K562 (cell line): ENCODE data around the gene NECAP2. TPM values are rescaled to one million over a fixed set of nuclear protein-coding genes. Genes with fewer than 3 reads are reported as not detected.

Source experiments
- CBX1 ChIP-seq: sonication (generic); IDR thresholded peaks from 2 replicates; pipeline ENCODE4 v1.6.1; 2016; ENCODE audit warnings: antibody characterized with exemption, low read depth, mild to moderate bottlenecking
- CREB5 ChIP-seq: fragments of 250-450 bp; sonication (Bioruptor Pico); IDR thresholded peaks from 2 replicates; pipeline ENCODE4 v1.5.0; 2020; ENCODE audit warnings: mild to moderate bottlenecking
- ETS1 ChIP-seq: conservative IDR thresholded peaks from 2 replicates; pipeline ENCODE4 v1.6.1; 2011; ENCODE audit warnings: low read depth, mild to moderate bottlenecking, low read length; ENCODE audit not compliant: control insufficient read depth
- FUS ChIP-seq: fragments of 200-400 bp; formaldehyde crosslinking; optimal IDR thresholded peaks from 2 replicates; pipeline ENCODE3; 2017; ENCODE audit warnings: low read depth, low read length
- ID3 ChIP-seq, 2 experiments: fragments of 250-450 bp in 1 of 2; fragments of 450-650 bp in 1 of 2; sonication (Bioruptor Pico) in 1 of 2; IDR thresholded peaks; 2 replicates each; pipeline versions ENCODE4 v1.6.1 to v1.8.0; 2016 to 2021; ENCODE audit warnings: mild to moderate bottlenecking in 2 of 2, moderate library complexity in 2 of 2, missing compliant biosample characterization in 1 of 2, missing genetic modification characterization in 1 of 2
- ILF3 ChIP-seq: fragments of 450-650 bp; IDR thresholded peaks from 2 replicates; pipeline ENCODE4 v1.6.1; 2018; ENCODE audit warnings: antibody characterized with exemption, mild to moderate bottlenecking, moderate library complexity, borderline replicate concordance
- KLF13 ChIP-seq: fragments of 450-650 bp; IDR thresholded peaks from 2 replicates; pipeline ENCODE4 v1.6.1; 2016; ENCODE audit warnings: missing genetic modification characterization, low read depth, mild to moderate bottlenecking, missing compliant biosample characterization, moderate library complexity, borderline replicate concordance
- PHF8 ChIP-seq: fragments of 200-600 bp; sonication (generic); IDR thresholded peaks from 2 replicates; pipeline ENCODE4 v1.6.1; 2012; ENCODE audit warnings: mixed run types, mild to moderate bottlenecking, inconsistent platforms, low read length, moderate library complexity, borderline replicate concordance
- PML ChIP-seq: IDR thresholded peaks from 2 replicates; pipeline ENCODE4 v1.6.1; 2012; ENCODE audit warnings: low read length, inconsistent platforms
- POLR2B ChIP-seq: fragments of 450-650 bp; IDR thresholded peaks from 2 replicates; pipeline ENCODE4 v1.6.1; 2018; ENCODE audit warnings: low read depth; ENCODE audit not compliant: partially characterized antibody
- RAD51 ChIP-seq: fragments of 450-650 bp; IDR thresholded peaks from 2 replicates; pipeline ENCODE4 v1.7.1; 2016; ENCODE audit warnings: low read depth, mild to moderate bottlenecking, borderline replicate concordance
- RBM22 ChIP-seq: fragments of 200-400 bp; formaldehyde crosslinking; IDR thresholded peaks from 2 replicates; pipeline ENCODE4 v1.6.1; 2018; ENCODE audit warnings: low read length, low read depth; ENCODE audit not compliant: poor library complexity, severe bottlenecking
- RFX1 ChIP-seq: fragments of 450-650 bp; IDR thresholded peaks from 2 replicates; pipeline ENCODE4 v1.6.1; 2016; ENCODE audit warnings: mild to moderate bottlenecking, moderate library complexity
- TAF1 ChIP-seq: IDR thresholded peaks from 2 replicates; pipeline ENCODE4 v1.6.1; 2011; ENCODE audit warnings: mild to moderate bottlenecking, low read length, moderate library complexity; ENCODE audit not compliant: insufficient read depth, control insufficient read depth, severe bottlenecking; ENCODE audit errors: extremely low read depth
- TFAP4 ChIP-seq: sonication (generic); formaldehyde crosslinking; IDR thresholded peaks from 2 replicates; pipeline ENCODE4 v1.8.0; 2022; ENCODE audit warnings: missing genetic modification reagents, mild to moderate bottlenecking, moderate library complexity, borderline replicate concordance
- TRIM24 ChIP-seq, 2 experiments: fragments of 450-650 bp; IDR thresholded peaks; 2 replicates each; pipeline ENCODE4 v1.6.1; 2016
- USF2 ChIP-seq: sonication (generic); formaldehyde crosslinking; IDR thresholded peaks from 2 replicates; pipeline ENCODE4 v1.5.0; 2020; ENCODE audit warnings: missing genetic modification reagents
- ZNF12 ChIP-seq: sonication (generic); formaldehyde crosslinking; IDR thresholded peaks from 2 replicates; pipeline ENCODE4 v1.4.0; 2020; ENCODE audit warnings: mild to moderate bottlenecking, missing genetic modification reagents
- ZNF23 ChIP-seq: fragments of 250-450 bp; sonication (Bioruptor Pico); IDR thresholded peaks from 2 replicates; pipeline ENCODE4 v1.4.0; 2020; ENCODE audit warnings: mild to moderate bottlenecking
- ZNF431 ChIP-seq: sonication (generic); formaldehyde crosslinking; IDR thresholded peaks from 2 replicates; pipeline ENCODE4 v1.8.0; 2022; ENCODE audit warnings: mild to moderate bottlenecking, missing genetic modification reagents
- ZNF584 ChIP-seq: fragments of 200-800 bp; sonication (Bioruptor generic); IDR thresholded peaks from 2 replicates; pipeline ENCODE4 v1.6.1; 2016; ENCODE audit warnings: low read depth, mild to moderate bottlenecking, missing genetic modification characterization, missing compliant biosample characterization
- ZNF75A ChIP-seq: fragments of 450-650 bp; formaldehyde crosslinking; IDR thresholded peaks from 2 replicates; pipeline ENCODE4 v1.4.0; 2020; ENCODE audit warnings: mild to moderate bottlenecking
- polyA plus RNA-seq, 8 experiments: library from polyadenylated mRNA; depleted of rRNA in 4 of 8; stranded (reverse) in 5 of 8; unstranded in 3 of 8; fragments of >200 nt; fragmentation: Nextera tagmentation in 2 of 8; fragmentation: Illumina TruSeq in 1 of 8; extraction: Ambion mirVana in 2 of 8; extraction: Trizol in 1 of 8; gene quantifications; 2 replicates each; pipeline versions ENCODE4 v1.2.1 to v1.2.3, GENCODE V29; 2011 to 2014; ENCODE audit warnings: inconsistent platforms in 1 of 8, missing spikeins in 1 of 8
- total RNA-seq, 7 experiments: library from RNA; depleted of rRNA in 6 of 7; stranded (reverse); fragments of >200 nt in 6 of 7; fragmentation: Illumina TruSeq in 2 of 7; extraction: Trizol in 2 of 7; gene quantifications; 2 replicates each; pipeline versions ENCODE4 v1.2.1 to v1.2.3, GENCODE V29; 2011 to 2021; ENCODE audit warnings: low replicate concordance in 1 of 7

NECAP2 gene
- total and polyA plus RNA-seq, 9 of the 15 experiments (the other 6 are each of a cell fraction or from before 2014, with no cell fraction given) = 22.7 to 107 (median 79.2) TPM

GRCh38 chr1:16440470-16441281 is at the start of gene NECAP2 (continued):
- TF ChIP-seq CBX1 (no peak; the same call in none of the 2 replicates), POLR2B (peak; percentile 94), ZNF75A (peak; percentile 87), CREB5 (CRISPR knock-in tag) (no peak), PHF8 (peak; percentile 95), USF2 (peak; percentile 60), TAF1 (peak; percentile 92), RFX1 (no peak), ZNF12 (CRISPR knock-in tag) (no peak), FUS (no peak), KLF13 (tag) (peak; percentile 98), ID3 (CRISPR knock-in tag; IDR thresholded peaks at IDR 0.05) (no peak), ID3 (tag; IDR thresholded peaks at IDR 0.05) (peak; percentile 48; the same call in 1 of the 2 replicates), RAD51 (peak; percentile 66; the same call in 1 of the 2 replicates), TFAP4 (CRISPR knock-in tag) (peak; percentile 91), RBM22 (peak; percentile 62), TRIM24 (IDR thresholded peaks at IDR 0.05) (peak; percentile 17 to 81; a peak in 3 of 4 replicates), ZNF584 (CRISPR knock-in tag) (0 out of 2 replicates have a peak, but pooled peaks have one; percentile 12), ZNF23 (CRISPR knock-in tag) (no peak), ILF3 (no peak; the same call in 1 of the 2 replicates), ZNF431 (CRISPR knock-in tag) (peak; percentile 75; the same call in 1 of the 2 replicates), PML (peak; percentile 84), ETS1 (peak; percentile 95)
